Right renal pelvis (tissue), 4 donors: ENCODE results near the gene RFWD3. TPM values are rescaled to one million over a fixed set of nuclear protein-coding genes. Genes with fewer than 3 reads are reported as not detected.

Source experiments
- DNase-seq, 4 donors: peaks; one replicate each; pipeline ENCODE4 v3.0.0-alpha.2; 2013; ENCODE audit warnings: low read depth in 4 of 4, low spot score in 3 of 4, missing footprints in 1 of 4
- polyA plus RNA-seq, 4 donors: library from polyadenylated mRNA; unstranded; fragments of 120-200 nt; gene quantifications; one replicate each; pipeline ENCODE4 v1.2.1, GENCODE V29; 2013; ENCODE audit not compliant: insufficient read length in 4 of 4

The RFWD3 gene
- polyA plus RNA-seq, 4 donors = 24.4 to 29.2 (median 27.7) TPM

GRCh38 chr16:74625500-74626350 is 41.0 kb downstream of the RFWD3 start:
- DNase-seq = no peak

GRCh38 chr16:74623839-74624235 is 42.8 kb downstream of the RFWD3 start:
- no peak for DNase-seq

GRCh38 chr16:74623214-74623838 is 43.4 kb downstream of the RFWD3 start:
- DNase-seq = no peak

GRCh38 chr16:74622005-74622404 is 44.7 kb downstream of the RFWD3 start:
- DNase-seq = no peak

GRCh38 chr16:74617206-74617788 is 49.4 kb downstream of the RFWD3 start:
- DNase-seq = no peak

GRCh38 chr16:74611721-74612120 is 55.0 kb downstream of the RFWD3 start:
- DNase-seq = no peak

- no peak for DNase-seq
Observed at GRCh38 chr16:74608944-74609343, 57.7 kb downstream of the RFWD3 start.

- no peak for DNase-seq
Observed at GRCh38 chr16:74608381-74608780, 58.3 kb downstream of the RFWD3 start.

- DNase-seq = no peak
Observed at GRCh38 chr16:74607962-74608356, 58.7 kb downstream of the RFWD3 start.

- no peak for DNase-seq
Observed at GRCh38 chr16:74607310-74607961, 59.2 kb downstream of the RFWD3 start.

- peak; percentile 83 to 90 (median 88) for DNase-seq
Observed at GRCh38 chr16:74606521-74607309, 60.0 kb downstream of the RFWD3 start, which contains the start of gene GLG1. GLG1 (minus strand) TSS chr16:74607114; CDS start chr16:74607094, 20 bp downstream.

- DNase-seq = peak in 1 of 4 donors; percentile 38
Observed at GRCh38 chr16:74605746-74606520, 60.7 kb downstream of the RFWD3 start.

GRCh38 chr16:74605332-74605731 is 61.3 kb downstream of the RFWD3 start:
- no peak for DNase-seq

GRCh38 chr16:74603848-74604247 is 62.8 kb downstream of the RFWD3 start:
- no peak for DNase-seq

GRCh38 chr16:74601126-74601871 is 65.4 kb downstream of the RFWD3 start:
- no peak for DNase-seq

GRCh38 chr16:74596586-74596985 is 70.1 kb downstream of the RFWD3 start:
- no peak for DNase-seq

- no peak for DNase-seq
Observed at GRCh38 chr16:74592847-74593246, 73.8 kb downstream of the RFWD3 start.

GRCh38 chr16:74591876-74592650 is 74.6 kb downstream of the RFWD3 start:
- no peak for DNase-seq
